ENCODE results near the gene IFNGR2. TPM values are rescaled to one million over a fixed set of nuclear protein-coding genes. Genes with fewer than 3 reads are reported as not detected.

The IFNGR2 gene
- total and polyA plus RNA-seq, 2 of the 8 experiments (the other 6 are each of a cell fraction or from before 2014, with no cell fraction given), result 36.0 to 46.4 TPM

DNA sequence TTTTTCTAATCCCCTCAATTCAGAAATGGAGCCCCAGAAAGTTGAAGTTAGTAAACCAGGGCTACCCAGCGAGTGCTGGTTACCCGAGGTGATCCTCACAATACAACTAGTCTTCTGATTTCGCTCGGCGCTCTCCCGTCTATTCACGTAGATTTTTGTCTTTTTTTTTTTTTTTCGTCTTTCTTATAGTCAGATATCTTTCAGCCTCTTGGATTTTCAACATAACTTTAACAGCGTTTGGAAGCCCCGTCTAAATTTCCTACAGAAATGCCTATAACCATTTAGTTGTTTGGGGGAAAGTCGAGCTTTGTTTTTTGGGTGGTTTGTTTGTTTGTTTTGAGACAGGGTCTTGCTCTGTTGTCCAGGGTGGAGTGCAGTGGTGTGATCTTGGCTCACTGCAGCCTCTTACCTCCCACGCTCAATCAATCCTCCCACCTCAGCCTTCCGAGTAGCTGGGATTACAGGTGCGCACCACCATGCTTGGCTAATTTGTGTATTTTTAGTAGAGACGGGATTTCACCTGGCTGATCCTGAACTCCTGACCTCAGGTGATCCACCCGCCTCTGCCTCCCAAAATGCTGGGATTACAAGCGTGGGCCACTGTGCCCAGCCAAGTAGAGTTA is 77.4 kb downstream of the IFNGR2 start:
- no peak overlapping the region for H2BK15ac ChIP-seq (ENCODE audit: low read length)
- peak overlapping the region in 3 of 4 experiments; percentile 61 to 75 (median 69); a peak in 6 of 7 replicates for H3K9ac ChIP-seq (replicated peaks in 1 of 4; ENCODE audit: extremely low read depth in 1 of 4, low read depth in 3 of 4, low read length in 3 of 4)
- no peak overlapping the region for H2AK5ac ChIP-seq (ENCODE audit: low read depth, low read length)
- H4K8ac ChIP-seq (ENCODE audit: extremely low read depth, insufficient read depth, low read length), result peak overlapping the region; percentile 94; the same call in 1 of the 2 replicates
- H4K5ac ChIP-seq (ENCODE audit: insufficient read length, low read depth, low read length), result no peak overlapping the region
- no peak overlapping the region for H4K91ac ChIP-seq (replicated peaks; ENCODE audit: insufficient read length, low read length)
- no peak overlapping the region for H3K18ac ChIP-seq (ENCODE audit: extremely low read depth, low read length)
- peaks cover 0 to 5% of the 10 kb centered on the region in 2 experiments; a peak in 1 of 4 replicates for H3K79me2 ChIP-seq (ENCODE audit: control insufficient read depth in 1 of 2, insufficient read depth in 2 of 2, low read length in 2 of 2)
- TF ChIP-seq PHF8 (conservative IDR thresholded peaks at IDR 0.05; ENCODE audit: low read depth, low read length), result peak; percentile 7; the same call in 1 of the 2 replicates
- no peak for TF ChIP-seq GTF2F1 (IDR thresholded peaks at IDR 0.05; ENCODE audit: borderline replicate concordance, low read depth, low read length)
- H3K27ac ChIP-seq (ENCODE audit: low read depth, low read length), result peak overlapping the region; percentile 43; the same call in 1 of the 2 replicates
- H3K9me3 ChIP-seq (ENCODE audit: insufficient read depth in 2 of 2, low read depth in 1 of 2, low read length in 1 of 2), result no peaks in the 10 kb centered on the region
- H4K20me1 ChIP-seq (replicated peaks in 1 of 2; ENCODE audit: control insufficient read depth in 1 of 2, insufficient read depth in 2 of 2, low read length in 2 of 2), result peaks cover 2% of the 10 kb centered on the region in 2 experiments
- H3K79me1 ChIP-seq (ENCODE audit: low read depth, low read length), result no peaks in the 10 kb centered on the region
- H3K4ac ChIP-seq (replicated peaks; ENCODE audit: insufficient read length, low read depth, low read length), result no peak overlapping the region
- H2BK12ac ChIP-seq (ENCODE audit: low read depth, low read length), result no peak overlapping the region; the same call in 1 of the 2 replicates
- H3K36me3 ChIP-seq (ENCODE audit: control insufficient read depth in 2 of 4, insufficient read depth in 4 of 4, low read length in 3 of 4), result no peaks in the 10 kb centered on the region
- H3K14ac ChIP-seq (ENCODE audit: insufficient read length), result no peak overlapping the region
- H3K4me2 ChIP-seq (ENCODE audit: insufficient read depth in 1 of 2, low read depth in 2 of 2, low read length in 2 of 2), result peak overlapping the region; percentile 88 to 95
- FAIRE-seq (no peak), DNase-seq (ENCODE audit: low read depth in 1 of 2, low spot score in 2 of 2) (no peak)
- ChIA-PET POLR2A (ENCODE audit: partially characterized antibody) (interaction anchor here (0.7 to 4.2 kb wide), 11 partner anchors 10 to 654 kb away, joined by 3 to 30 read pairs (median 5); partner anchors contain the start of genes DNAJC28 and SON), CTCF (ENCODE audit: partially characterized antibody) (interaction anchor here (0.8 to 1.5 kb wide), 9 partner anchors 9 to 412 kb away, joined by 3 to 5 read pairs (median 4); no protein-coding TSS in a partner anchor)
- peak overlapping the region; percentile 79 for H3K56ac ChIP-seq (replicated peaks; ENCODE audit: insufficient read length, low read depth, low read length)
- peak overlapping the region; percentile 53 to 87 (median 69) for H3K4me3 ChIP-seq (ENCODE audit: extremely low read depth in 1 of 4, insufficient read depth in 2 of 4, low read depth in 3 of 4, low read length in 4 of 4)
- no peak overlapping the region for H2BK20ac ChIP-seq (ENCODE audit: low read length)
- H2AFZ ChIP-seq (ENCODE audit: low read length), result peak overlapping the region; percentile 92
- no peak overlapping the region for H3K23ac ChIP-seq (ENCODE audit: insufficient read length)
- H3K23me2 ChIP-seq (ENCODE audit: low read depth, low read length), result peaks cover 10% of the 10 kb centered on the region
- H3K27me3 ChIP-seq (replicated peaks in 1 of 4; ENCODE audit: control insufficient read depth in 3 of 4, extremely low read depth in 1 of 4, insufficient read depth in 3 of 4, low read length in 3 of 4), result no peaks in the 10 kb centered on the region
- WGBS, 2 experiments (ENCODE audit: extremely low coverage in 1 of 2, insufficient coverage in 1 of 2, insufficient read length in 1 of 2, insufficient replicate concordance in 2 of 2, low coverage in 1 of 2, low lambda C conversion rate in 2 of 2, missing lambda C conversion rate in 1 of 2), result 46% methylated on average over 16 of the region's 17 CpGs; no CpG with 5 or more reads in 1 of the 2 experiments
- no peak overlapping the region for H2BK120ac ChIP-seq (replicated peaks; ENCODE audit: low read depth, low read length)
- 0 out of 7 replicates have a peak, but pooled peaks cover 0 to 6% (median 0%) of the 10 kb centered on the region in 4 experiments for H3K4me1 ChIP-seq (replicated peaks in 1 of 4; ENCODE audit: control insufficient read depth in 3 of 4, insufficient read depth in 4 of 4, low read length in 3 of 4)
- H2BK5ac ChIP-seq (ENCODE audit: low read depth, low read length), result 0 out of 2 replicates have a peak overlapping the region, but pooled peaks have one; percentile 20
